Measurements from ENCODE around the gene RB1. TPM values are rescaled to one million over a fixed set of nuclear protein-coding genes. Genes with fewer than 3 reads are reported as not detected.
A peak's percentile ranks its signal among the peaks of the same experiment; 100 is the strongest.

RB1 gene
- total RNA-seq, 4 donors from 2014 or later: 18.2 to 79.2 (median 22.7) TPM

DNA sequence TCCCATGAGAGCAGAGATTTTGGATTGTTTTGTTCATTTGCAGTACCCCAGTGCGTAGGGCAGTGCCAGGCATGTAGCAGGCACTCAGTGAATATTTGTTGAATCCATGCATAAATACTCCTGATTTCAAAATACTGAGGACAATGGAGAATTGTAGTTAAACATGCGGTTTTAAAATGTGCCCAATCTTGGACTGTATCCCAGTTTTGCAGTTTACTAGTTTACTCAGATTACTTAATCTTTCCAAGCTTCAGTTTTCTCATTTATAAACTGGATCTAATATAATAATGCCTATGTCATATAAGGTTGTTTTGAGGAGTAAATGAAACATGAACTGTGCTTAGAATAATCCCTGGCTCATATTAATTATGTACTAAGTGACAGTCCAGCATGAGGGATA is 190.3 kb downstream of the RB1 start:
- peak overlapping the region in 2 of 4 donors; percentile 38 to 69 for H3K27ac ChIP-seq
- no peaks in the 10 kb centered on the region for H3K27me3 ChIP-seq
- no peak for DNase-seq
- no peaks in the 10 kb centered on the region for H3K9me3 ChIP-seq
- TF ChIP-seq POLR2A (IDR thresholded peaks at IDR 0.05): no peak
- TF ChIP-seq, protein P1, sequence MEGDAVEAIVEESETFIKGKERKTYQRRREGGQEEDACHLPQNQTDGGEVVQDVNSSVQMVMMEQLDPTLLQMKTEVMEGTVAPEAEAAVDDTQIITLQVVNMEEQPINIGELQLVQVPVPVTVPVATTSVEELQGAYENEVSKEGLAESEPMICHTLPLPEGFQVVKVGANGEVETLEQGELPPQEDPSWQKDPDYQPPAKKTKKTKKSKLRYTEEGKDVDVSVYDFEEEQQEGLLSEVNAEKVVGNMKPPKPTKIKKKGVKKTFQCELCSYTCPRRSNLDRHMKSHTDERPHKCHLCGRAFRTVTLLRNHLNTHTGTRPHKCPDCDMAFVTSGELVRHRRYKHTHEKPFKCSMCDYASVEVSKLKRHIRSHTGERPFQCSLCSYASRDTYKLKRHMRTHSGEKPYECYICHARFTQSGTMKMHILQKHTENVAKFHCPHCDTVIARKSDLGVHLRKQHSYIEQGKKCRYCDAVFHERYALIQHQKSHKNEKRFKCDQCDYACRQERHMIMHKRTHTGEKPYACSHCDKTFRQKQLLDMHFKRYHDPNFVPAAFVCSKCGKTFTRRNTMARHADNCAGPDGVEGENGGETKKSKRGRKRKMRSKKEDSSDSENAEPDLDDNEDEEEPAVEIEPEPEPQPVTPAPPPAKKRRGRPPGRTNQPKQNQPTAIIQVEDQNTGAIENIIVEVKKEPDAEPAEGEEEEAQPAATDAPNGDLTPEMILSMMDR (IDR thresholded peaks at IDR 0.05): no peak
- H3K4me1 ChIP-seq: peaks cover 0 to 5% (median 2%) of the 10 kb centered on the region in 4 donors
- H3K36me3 ChIP-seq: no peaks in the 10 kb centered on the region
- H3K4me3 ChIP-seq: no peak overlapping the region

DNA sequence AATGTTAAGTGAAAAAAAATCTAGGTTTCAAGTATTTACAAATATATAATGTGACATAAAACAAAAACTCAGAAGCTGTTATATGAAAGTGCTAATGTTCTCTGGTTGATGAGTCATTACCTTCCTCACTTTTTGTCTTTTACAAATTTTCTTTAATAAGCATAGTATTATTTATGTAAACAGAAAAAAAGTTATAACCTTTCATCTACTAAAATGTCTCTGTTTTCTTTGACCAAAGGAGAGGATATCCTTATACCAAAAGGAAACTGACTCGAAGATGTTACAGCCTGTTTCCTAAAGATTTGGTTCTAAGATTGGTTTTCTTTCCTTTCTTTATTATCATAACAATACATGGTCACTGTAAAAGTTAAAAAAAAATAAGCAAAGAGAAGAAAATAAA is 191.3 kb downstream of the RB1 start:
- no peak overlapping the region for H3K4me3 ChIP-seq
- no peak for TF ChIP-seq POLR2A (IDR thresholded peaks at IDR 0.05)
- TF ChIP-seq, protein P1 (IDR thresholded peaks at IDR 0.05): no peak
- no peaks in the 10 kb centered on the region for H3K9me3 ChIP-seq
- H3K27ac ChIP-seq: no peak overlapping the region
- no peaks in the 10 kb centered on the region for H3K36me3 ChIP-seq
- no peak for DNase-seq
- H3K27me3 ChIP-seq: no peaks in the 10 kb centered on the region
- peaks cover 0 to 5% (median 2%) of the 10 kb centered on the region in 4 donors for H3K4me1 ChIP-seq

DNA sequence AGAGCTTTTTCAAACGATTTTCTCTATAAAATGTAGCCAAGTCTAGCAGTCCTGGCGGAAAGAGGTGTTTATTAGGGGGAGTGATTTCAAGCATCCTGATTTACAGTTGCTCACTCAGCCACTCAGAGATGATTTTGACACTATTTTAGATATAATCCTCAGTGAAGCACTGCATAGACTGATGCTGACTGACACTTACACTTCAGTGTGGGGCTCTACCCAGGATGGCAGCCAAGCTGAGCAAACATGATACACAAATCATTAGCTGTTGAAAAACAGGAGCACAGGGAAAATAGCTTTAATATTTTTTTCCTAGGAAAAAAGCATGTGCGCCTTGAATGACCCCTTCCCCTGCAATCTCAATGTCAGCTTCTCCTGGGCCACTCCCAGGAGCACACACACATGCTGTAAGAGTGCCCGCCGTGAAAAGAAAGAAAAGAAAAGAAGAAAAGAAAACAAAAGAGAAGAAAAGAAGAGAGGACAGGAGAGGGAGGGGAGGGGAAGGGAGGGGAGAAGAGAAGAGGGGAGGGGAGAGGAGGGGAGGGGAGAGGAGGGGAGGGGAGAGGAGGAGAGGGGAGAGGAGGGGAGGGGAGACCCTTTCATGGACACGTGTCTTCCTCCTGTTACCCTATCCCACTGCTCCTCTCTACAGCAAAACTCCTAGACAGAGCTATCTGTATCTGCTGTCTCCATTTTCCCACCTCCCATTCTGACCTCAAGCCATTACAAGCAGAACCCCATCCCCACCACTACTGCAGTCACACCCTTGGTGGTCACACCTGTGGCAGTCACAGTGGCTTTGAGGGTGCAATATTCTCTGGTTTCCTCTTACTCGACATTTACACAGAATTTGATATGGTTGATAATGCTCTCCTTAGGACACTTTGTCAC is 193.0 kb downstream of the RB1 start:
- Histone ChIP-seq H3K27me3 (no peaks in the 10 kb centered on the region), H3K36me3 (no peaks in the 10 kb centered on the region), H3K4me3 (no peak overlapping the region), H3K4me1 (peaks cover 0 to 5% (median 2%) of the 10 kb centered on the region in 4 donors), H3K27ac (no peak overlapping the region), H3K9me3 (no peaks in the 10 kb centered on the region)
- no peak for TF ChIP-seq POLR2A (IDR thresholded peaks at IDR 0.05)
- TF ChIP-seq, protein P1 (IDR thresholded peaks at IDR 0.05): no peak
- DNase-seq: no peak

DNA sequence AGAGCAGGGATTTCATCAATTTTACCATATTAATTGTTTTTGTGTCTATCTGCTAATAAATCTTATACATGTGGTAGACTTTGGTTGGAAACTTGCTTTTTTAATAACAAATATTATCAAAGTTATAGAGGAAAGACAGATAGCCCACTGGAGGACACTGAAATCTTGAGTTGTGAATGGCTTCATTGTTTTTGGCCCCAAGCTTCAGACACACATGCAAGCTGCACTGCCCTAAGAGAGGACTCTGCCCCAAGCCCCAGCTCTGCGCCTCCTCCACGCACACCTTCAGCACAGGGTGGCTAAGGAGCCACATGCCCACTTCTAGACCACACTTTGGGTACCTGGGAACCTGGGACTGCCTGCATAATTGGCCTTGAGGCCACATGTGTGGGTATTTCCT is 194.1 kb downstream of the RB1 start:
- Histone ChIP-seq H3K27ac (no peak overlapping the region), H3K4me1 (peaks cover 0 to 3% (median 0%) of the 10 kb centered on the region in 4 donors), H3K36me3 (no peaks in the 10 kb centered on the region), H3K9me3 (no peaks in the 10 kb centered on the region), H3K27me3 (no peaks in the 10 kb centered on the region), H3K4me3 (no peak overlapping the region)
- TF ChIP-seq, protein P1 (IDR thresholded peaks at IDR 0.05): no peak
- no peak for DNase-seq

DNA sequence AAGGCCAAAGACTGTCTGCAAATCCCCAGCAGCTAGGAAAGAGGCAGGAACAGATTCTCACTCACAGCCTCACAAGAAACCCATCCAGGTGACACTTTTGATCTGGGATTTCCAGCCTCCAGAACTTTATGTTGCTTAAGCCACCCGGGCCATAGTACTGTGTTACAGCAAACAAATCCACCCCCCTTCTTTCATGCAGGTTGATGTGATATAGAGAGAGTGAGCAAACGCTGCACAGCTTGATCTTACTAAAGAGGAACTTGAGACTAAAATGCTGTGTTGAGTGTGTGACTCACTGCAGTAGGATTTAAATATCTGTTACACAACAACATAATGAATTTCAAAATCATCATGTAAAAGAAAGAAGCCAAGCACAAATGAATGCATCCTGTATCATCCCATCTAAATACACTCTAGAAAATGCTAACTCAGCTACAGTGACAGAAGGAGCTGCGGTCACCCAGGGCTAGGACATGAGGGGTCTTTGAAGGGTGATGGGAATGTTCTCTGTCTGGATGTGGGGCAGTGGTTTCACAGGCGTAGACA is 197.2 kb downstream of the RB1 start:
- H3K4me3 ChIP-seq: no peak overlapping the region
- no peaks in the 10 kb centered on the region for H3K27me3 ChIP-seq
- no peaks in the 10 kb centered on the region for H3K9me3 ChIP-seq
- TF ChIP-seq, protein P1 (IDR thresholded peaks at IDR 0.05): no peak
- no peak for TF ChIP-seq POLR2A (IDR thresholded peaks at IDR 0.05)
- H3K36me3 ChIP-seq: no peaks in the 10 kb centered on the region
- DNase-seq: no peak
- H3K4me1 ChIP-seq: peaks cover 0 to 5% (median 2%) of the 10 kb centered on the region in 4 donors
- peak overlapping the region in 2 of 4 donors; percentile 7 to 57 for H3K27ac ChIP-seq

All from Peyer's patch (tissue), 4 donors.